ENCODE measurements around the gene COBL.

DNA sequence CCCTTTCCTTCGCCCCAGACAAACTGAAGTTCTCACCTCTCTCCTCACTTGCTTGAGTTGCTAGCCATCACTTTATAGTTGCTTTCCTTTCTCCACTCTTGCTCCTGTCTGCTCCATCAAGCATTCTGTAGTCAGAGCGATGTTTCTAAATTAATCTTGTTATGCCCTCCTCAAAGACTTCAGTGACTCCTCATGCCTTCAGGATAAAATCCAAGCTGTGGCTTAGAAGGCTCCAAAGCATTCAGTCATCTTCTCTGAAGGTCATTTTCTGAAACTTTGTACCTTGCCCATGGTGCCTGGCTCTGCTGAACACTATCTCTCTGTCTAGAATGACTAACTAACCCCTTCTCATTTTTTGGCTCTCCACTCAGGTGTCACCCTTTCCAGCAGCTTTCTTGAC is 311.5 kb downstream of the COBL start:
- TF ChIP-seq, protein P1, sequence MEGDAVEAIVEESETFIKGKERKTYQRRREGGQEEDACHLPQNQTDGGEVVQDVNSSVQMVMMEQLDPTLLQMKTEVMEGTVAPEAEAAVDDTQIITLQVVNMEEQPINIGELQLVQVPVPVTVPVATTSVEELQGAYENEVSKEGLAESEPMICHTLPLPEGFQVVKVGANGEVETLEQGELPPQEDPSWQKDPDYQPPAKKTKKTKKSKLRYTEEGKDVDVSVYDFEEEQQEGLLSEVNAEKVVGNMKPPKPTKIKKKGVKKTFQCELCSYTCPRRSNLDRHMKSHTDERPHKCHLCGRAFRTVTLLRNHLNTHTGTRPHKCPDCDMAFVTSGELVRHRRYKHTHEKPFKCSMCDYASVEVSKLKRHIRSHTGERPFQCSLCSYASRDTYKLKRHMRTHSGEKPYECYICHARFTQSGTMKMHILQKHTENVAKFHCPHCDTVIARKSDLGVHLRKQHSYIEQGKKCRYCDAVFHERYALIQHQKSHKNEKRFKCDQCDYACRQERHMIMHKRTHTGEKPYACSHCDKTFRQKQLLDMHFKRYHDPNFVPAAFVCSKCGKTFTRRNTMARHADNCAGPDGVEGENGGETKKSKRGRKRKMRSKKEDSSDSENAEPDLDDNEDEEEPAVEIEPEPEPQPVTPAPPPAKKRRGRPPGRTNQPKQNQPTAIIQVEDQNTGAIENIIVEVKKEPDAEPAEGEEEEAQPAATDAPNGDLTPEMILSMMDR (IDR thresholded peaks at IDR 0.05): no peak
- no peak for TF ChIP-seq POLR2A (IDR thresholded peaks at IDR 0.05)
